GDM1 (cell line): Measurements from ENCODE around the gene ANKRD28.
"Not testable (repeated sequence)": the region's sequence is repeated elsewhere in the genome, so short reads cannot be mapped to it uniquely, and the experiment has no call there.

Experiments
- DNase-seq: peaks from one replicate; lab custom pipeline; 2025; lab: John Stamatoyannopoulos, UW

The ANKRD28 gene

DNA sequence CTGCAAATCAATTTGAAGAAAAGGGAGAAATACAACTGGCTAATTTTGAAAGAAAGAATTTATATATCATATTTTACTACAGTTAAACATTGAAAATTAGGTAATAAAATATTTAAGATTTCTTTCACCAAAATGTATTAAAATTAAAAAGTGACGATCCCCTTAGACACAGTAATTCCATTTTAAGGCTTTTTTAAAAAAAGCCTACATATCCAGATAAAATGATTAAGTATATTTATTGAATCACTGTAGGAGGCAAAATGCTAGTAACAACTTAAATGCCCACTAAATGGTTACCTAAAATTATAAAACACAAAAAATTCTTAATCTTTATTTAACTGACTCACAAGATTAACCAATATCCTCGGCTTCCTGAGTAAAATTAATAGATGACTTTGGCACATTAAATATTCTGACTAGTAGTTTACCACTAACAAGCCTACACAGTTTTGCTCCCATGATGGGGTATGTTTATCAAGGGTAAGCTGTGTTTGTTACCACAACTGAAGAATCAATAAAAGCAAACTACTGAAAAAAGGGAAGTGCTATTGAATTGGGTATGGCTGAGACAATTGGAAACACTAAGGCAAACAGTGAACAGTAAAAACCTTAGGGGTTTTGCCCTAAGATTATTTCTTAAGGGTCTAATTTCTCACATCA, 28.4 kb downstream of the ANKRD28 start:
- no peak for DNase-seq

DNA sequence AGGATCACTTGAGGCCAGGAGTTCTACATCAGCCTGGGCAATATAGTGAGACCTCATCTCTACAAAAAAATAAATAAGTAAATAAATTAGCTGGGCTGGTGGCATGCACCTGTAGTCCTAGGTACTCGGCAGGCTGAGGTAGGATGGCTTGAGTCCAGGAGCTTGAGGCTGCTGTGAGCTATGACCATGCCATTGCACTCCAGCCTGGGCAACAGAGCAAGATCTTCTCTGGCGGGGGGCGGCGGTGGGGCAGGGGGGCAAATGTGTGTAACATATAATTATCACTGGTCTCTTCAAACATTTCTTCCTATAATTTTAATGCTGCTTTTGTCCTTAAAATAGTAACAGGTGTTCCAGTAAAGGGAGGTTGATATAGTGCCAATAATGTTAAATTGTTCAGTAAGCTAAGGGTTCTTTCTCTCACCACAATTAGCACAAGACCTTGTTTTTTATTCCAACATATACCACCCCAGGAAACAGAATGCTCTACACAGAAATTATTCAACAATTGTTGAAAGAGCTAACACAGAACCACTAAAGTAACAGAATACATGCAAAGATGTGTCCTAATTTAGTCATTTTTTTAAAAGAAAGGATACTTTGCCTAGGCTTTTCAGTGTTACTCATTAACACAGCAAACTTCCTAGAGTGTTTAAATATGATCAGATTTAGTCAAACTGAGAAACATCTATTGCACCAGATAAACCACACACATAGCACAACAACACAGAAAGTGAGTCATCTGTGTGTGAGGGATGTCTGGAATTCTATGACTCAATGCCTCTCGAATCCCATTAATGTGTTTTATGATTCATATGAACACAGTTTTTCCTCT, 29.1 kb downstream of the ANKRD28 start:
- DNase-seq, result no peak

DNA sequence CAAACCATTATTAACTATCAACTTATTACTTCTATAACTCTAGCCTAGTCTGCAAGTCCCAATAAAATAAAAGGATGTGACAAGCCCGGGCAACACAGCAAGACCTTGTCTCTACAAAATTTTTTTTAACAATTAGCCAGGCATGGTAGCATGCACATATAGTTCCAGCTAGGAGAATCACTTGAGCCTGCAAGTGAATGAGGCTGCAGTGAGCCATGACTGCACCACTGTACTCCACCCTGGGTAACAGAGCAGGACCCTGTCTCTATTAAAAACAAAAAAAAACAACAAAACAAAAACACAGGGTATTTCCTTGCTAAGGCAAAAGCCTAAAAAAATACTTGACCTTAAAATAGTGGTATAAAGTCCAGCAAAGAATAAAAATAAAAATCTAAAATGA, 31.4 kb downstream of the ANKRD28 start:
- DNase-seq, result no peak

DNA sequence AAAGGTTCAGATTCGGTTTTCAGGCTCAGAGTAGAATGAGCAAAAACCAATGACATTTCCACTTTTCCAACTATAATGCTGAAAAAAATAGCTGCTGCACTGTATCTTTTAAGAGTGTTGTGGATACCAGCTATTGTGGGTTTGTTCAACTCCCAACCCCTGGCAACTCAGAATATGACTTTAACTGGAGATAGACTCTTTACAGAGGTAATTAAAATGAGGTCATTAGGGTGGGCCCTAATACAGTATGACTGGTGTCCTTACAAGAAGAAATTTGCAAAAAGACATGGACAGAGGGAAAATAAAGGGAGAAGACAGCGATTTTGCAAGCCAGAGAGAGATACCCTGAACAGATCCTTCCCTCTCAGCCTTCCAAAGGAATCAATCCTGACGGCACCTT, 39.5 kb downstream of the ANKRD28 start:
- DNase-seq, result no peak

DNA sequence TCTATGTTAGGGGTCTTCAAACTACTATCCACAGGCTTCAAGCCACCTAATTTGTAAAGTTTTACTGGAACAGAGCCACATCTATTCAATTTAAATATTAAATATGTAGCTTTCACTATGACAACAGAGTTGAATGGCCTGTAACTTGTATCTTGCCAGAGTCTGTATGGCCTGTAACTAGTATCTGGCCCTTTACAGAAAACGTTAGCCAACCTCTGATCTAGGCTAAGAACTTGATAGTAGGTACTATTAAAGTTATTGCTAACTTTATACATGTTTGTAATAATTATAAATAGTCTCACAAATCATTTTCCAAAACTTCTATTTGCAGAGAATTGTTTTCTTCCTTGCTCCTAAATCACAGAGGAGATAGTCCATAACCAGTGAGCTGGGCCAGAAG, 40.0 kb downstream of the ANKRD28 start:
- no peak for DNase-seq

DNA sequence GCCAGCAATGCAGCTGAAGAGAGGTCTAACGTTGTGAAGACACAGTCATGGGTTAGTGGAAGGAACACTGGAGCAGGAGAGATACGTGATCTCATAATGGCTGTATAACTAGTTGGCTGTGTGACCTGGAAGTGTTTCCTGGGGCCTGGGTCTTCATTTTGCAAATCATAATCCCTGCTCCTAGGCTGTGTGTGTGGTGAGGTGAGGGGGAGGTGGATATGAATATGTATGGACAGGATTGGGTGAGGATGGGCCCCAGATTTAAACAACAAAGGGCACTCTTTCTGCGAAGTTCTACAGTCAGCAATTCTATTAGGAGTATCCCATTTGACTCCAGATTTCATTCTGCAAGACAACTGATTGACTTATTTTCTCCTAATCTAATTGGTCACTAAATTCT, 41.3 kb downstream of the ANKRD28 start:
- DNase-seq, result no peak

DNA sequence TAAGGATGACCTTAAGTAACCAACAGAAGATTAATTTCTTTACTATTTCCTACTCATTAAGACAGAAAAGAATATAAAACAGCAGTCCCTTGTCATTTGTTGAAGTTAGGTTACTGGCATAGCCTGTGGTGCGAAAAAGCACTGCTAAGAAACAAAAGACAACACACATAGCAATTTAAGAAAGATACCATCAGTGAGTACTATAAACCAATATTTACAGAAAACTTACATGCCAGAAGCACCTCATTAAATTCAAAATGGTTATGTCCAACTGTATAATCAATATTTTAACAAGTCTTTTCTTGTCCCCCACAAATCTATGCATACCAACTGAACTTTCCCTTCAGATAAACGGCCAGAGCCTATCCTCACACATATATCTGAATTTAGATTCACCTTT, 42.0 kb downstream of the ANKRD28 start:
- DNase-seq, result no peak

DNA sequence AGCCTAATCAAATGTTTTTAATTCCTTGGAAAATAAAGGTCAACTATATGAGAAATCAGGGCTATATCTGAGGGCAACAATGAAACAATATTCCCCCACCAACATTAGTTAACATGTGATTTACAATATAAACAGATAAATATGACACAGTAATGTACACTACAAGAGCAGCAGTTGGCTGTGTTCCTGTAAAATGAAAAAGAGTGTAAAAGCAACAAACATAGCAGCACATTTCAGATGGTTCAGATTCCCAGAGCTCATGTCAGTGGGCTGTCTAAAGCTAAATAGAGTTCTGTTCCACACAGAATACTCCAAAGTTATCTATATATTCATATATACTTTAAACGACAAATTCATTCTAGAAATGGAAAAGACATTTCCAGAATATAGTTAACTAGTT, 42.6 kb downstream of the ANKRD28 start:
- no peak for DNase-seq

DNA sequence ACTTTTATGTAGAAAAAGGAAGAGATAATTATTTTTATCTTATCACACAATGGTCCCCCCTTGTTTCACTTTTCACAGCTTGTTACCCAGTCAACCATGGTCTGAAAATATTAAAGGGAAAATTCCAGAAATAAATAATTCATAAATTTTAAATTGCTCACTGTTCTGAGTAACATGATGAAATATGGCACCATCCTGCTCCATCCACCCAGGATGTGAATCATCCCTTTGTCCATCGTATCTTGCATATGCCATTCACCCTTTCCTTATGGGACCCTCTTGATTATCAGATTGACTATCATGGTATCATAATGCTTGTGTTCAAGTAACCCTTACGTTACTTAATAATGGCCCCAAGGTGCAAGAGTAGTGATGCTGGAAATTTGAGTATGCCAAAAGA, 43.7 kb downstream of the ANKRD28 start:
- DNase-seq, result no peak

DNA sequence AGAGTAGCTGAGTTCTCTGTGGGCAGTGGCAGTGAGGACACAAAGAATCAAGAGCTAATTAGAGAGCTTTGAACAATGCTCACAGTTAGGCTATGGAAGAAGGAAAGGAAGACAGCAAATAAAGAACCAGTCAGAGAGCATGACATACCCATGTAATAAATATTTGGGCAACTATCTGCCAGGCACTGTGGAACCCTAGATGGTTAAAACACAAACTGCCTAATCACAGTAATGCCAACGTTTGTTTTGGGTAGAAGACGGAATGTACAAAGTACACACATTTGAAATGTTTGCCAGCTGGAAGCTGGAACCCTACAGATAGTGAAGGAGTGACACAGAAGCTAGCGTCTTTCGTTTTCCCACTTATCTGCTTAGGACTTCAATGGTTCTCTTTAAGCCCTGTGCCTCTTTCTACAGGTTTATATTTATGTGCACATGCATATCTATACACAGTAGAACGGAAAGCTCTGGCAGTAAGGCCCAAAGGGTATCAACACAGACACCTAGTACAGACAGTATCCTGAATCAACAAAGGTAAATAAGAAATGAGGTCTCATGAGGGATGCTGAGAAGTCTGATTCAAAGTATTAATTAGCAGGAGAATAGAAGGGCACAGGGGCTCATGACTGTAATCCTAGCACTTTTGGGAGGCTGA, 44.6 kb downstream of the ANKRD28 start:
- no peak for DNase-seq

DNA sequence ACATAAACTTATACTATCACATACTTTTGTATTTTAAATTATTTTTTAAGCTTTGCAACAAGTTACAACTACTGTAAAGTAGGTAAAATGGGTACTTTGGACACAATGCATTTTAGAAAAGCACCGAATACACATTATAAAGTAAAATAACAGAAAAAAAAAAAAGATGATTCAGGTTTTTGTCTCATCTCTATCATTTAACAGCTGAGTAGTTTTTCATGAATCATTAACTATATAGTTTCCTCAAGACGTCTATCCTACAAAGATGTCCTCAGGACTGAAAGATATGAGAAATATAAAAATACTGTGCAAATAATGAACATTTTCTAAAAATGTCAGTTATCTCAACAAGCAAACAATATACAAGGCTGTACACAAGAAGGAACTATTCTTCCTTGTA, 46.9 kb downstream of the ANKRD28 start:
- DNase-seq, result no peak

DNA sequence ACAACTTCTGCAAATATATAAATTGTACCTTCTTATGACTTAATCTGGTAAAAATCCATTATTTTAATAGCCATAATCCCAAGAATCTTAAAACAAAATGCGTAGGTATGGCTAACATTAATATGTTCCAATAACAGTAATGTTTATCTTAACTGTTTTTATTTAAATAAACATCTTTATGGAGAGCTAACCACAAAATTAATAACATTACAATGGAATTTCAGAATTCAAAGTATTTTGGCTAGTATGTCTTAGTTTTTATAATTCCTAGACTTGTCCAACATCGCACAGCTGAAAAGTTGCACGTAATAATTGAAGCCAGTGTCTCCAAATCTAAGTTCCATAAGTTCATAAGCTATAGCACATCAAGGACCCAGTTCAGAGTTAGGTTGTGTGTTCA, 47.6 kb downstream of the ANKRD28 start:
- no peak for DNase-seq

DNA sequence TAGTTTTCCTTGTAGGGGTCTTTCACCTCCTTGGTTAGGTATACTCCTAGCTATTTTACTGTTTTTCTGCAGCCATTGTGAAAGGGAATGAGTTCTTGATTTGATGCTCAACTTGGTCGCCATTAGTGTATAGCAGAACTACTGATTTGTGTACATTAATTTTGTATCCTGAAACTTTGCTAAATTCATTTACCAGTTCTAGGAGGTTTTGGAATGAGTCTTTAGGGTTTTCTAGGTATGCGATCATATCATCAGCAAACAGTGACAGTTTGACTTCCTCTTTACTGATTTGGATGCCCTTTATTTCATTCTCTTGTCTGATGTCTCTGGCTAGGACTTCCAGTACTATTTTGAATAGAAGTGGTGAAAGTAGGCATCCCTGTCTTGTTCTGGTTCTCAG, 51.9 kb downstream of the ANKRD28 start:
- not testable (repeated sequence) for DNase-seq

DNA sequence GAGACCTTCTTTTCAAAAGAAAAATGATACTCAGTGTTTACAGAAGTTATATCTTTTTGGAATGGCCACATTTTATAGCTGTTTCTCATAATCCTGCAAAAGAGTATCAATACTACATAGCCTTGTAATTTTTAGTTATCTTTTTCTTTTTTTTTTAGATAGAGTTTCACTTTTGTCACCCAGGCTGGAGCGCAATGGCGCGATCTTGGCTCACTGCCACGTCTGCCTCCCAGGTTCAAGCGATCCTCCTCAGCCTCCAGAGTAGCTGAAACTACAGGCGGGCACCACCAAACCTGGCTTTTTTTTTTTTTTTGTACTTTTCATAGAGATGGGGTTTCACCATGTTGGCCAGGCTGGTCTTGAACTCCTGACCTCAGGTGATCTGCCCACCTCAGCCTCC, 53.6 kb downstream of the ANKRD28 start:
- no peak for DNase-seq

DNA sequence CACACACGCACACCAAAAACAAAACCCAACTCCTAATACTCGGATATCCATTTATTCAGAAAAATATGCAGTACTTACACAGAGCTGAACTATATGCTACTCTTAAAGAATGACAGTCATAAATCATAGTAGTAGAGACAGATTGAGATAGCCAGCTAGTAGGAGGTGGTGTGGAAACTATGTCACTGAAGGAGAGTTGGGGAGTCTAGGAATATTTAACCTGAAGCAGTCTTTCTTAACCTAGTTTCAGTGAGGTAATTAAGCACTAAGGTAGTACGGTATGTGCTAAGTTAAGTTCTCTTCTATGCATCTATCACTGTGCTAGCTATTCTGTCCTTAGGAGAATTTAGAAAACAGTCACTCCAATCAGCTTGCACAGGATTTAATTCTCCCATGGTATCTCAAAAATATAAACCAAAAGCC, 54.2 kb downstream of the ANKRD28 start:
- no peak for DNase-seq

DNA sequence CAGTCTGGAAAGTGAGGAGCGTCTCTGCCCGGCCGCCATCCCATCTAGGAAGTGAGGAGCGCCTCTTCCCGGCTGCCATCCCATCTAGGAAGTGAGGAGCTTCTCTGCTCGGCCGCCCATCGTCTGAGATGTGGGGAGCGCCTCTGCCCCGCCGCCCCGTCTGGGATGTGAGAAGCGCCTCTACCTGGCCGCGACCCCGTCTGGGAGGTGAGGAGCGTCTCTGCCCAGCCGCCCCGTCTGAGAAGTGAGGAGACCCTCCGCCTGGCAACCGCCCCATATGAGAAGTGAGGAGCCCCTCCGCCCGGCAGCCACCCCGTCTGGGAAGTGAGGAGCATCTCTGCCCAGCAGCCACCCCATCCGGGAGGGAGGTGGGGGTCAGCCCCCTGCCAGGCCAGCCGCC, 55.5 kb downstream of the ANKRD28 start:
- DNase-seq, result not testable (repeated sequence)

DNA sequence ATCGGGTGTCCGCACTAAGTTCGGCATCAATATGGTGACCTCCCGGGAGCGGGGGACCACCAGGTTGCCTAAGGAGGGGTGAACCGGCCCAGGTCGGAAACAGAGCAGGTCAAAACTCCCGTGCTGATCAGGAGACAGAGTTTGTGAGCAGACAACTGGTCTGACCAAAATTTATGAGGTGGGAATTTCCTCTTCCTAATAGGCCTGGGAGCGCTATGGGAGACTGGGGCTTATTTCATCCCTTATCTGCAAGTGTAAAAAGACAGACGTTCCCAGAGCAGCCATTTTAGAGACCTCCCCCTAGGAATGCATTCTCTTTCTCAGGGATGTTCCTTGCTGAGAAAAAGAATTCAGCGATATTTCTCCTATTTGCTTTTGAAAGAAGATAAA, 59.2 kb downstream of the ANKRD28 start:
- DNase-seq, result not testable (repeated sequence)

DNA sequence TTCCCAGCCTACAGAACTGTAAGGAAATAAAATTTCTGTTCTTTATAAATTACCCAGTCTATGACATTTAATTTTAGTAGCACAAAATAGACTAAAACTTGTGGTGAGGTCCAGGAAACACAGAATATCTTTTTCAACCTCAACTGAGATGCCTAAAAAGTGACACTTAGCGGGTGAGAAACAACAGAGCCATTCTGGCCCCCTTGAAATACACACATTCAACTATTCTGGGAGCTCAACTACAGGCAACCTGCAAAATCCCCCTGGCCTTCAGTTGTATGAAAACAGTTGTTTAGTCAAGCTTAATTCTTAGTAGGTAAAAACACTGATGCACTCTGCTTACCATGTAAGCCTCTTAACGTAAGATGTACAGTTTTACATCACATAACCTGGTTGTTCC, 66.8 kb downstream of the ANKRD28 start:
- DNase-seq, result no peak

DNA sequence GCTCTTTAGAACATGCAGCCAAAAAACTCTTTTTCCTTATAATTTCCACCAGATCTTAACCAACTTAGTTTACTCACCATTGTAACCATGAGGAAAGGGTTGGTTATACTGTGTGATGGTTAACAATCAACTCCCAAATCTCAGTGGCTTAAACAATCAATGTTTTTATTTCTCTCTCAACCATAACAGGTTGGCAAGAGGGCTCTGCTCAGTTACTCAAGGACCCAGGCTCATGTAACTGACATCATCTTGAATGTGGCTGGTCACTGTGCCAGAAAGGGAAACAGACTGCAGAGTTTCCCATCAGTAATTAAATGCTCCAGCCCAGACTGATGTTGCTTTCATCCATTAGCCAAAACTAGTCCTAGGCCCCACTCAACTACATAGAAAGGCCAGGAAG, 69.0 kb downstream of the ANKRD28 start:
- DNase-seq, result no peak

DNA sequence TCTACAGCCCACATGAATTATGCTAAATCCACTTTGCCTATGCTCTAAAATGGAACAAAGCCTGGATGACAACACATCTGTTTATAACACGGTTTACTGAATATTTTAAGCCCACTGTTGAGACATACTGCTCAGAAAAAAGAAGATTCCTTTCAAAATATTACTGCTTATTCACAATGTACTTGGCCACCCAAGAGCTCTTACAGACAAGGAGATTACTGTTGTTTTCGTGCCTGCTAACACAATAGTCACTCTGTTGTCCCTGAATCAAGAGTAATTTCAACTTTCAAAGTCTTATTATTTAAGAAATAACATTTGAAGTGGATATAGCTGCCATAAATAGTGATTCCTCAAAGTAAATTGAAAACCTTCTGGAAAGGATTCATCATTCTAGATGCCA, 70.9 kb downstream of the ANKRD28 start:
- no peak for DNase-seq

DNA sequence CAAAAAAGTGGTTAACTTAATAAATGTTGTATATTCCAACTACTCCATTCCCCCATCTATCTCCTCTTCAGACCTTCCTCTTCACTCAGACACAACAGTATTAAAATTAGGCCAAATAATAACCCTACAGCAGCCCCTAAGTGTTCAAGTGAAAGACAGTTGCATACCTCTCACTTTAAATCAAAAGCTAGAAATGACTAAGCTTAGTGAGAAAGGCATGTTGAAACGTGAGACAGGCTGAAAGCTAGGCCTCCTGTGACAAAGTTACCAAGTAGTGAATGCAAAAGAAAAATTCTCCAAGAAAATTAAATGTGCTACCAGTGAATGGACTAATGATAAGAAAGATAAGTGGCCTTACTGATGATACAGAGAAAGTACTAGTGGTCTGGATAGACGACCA, 71.7 kb downstream of the ANKRD28 start:
- DNase-seq, result no peak

DNA sequence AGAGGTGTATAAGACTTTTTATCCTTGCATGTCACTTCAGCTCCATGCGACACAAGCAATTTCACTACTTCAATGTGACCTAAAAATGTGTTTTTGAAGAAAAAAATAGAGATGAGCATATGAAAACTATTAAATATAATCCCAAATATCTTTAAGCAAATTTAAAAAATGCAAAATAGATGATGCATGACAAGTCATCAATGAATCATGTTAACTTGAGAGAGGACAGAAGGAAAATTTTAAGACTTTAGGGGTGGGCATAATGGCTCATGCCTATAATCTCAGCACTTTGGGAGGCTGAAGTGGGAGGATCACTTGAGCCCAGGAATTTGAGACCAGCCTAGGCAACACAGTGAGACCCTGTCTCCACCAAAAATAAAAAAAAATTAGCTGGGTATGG, 73.3 kb downstream of the ANKRD28 start:
- DNase-seq, result no peak

DNA sequence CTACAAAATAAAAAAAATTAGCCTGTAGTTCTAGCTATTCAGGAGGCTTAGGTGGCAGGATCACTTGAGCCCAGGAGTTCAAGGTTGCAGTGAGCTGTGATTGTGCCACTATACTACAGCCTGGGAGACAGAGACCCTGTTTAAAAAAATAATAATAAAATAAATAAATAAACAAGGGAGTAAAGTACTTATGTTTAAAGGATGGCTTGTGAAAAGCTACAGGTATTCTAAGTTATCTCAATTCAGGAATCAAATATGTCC, 74.2 kb downstream of the ANKRD28 start:
- no peak for DNase-seq
